ENCODE measurements around the gene NHEJ1. TPM values are rescaled to one million over a fixed set of nuclear protein-coding genes. Genes with fewer than 3 reads are reported as not detected.

The NHEJ1 gene
- total RNA-seq, 1 donor from 2014 or later, result 19.6 TPM

DNA sequence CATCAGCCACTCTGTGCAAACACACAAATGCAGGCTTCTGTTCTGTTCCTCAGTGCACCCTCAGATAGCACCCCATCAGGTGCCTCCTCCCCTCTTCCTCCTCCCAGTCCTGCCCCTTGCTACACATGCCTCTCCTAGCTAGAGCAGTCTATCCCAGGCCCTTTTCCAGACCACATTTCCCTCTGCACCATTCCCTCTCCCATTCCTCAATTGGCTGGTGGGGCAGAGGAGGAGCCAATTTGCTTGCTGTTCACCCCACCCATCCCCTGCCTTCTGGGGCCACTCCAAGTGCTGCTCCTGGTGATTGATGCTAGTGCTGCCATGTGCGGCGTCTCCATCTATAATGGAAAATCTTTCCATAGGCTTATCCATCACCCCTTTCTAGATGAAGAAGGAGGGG lies 124.7 kb downstream of the NHEJ1 start:
- DNase-seq (ENCODE audit: extremely low spot score, unreplicated experiment), result no peak
- H3K9me3 Mint-ChIP-seq, result no peaks in the 10 kb centered on the region
- TF ChIP-seq, protein P1, sequence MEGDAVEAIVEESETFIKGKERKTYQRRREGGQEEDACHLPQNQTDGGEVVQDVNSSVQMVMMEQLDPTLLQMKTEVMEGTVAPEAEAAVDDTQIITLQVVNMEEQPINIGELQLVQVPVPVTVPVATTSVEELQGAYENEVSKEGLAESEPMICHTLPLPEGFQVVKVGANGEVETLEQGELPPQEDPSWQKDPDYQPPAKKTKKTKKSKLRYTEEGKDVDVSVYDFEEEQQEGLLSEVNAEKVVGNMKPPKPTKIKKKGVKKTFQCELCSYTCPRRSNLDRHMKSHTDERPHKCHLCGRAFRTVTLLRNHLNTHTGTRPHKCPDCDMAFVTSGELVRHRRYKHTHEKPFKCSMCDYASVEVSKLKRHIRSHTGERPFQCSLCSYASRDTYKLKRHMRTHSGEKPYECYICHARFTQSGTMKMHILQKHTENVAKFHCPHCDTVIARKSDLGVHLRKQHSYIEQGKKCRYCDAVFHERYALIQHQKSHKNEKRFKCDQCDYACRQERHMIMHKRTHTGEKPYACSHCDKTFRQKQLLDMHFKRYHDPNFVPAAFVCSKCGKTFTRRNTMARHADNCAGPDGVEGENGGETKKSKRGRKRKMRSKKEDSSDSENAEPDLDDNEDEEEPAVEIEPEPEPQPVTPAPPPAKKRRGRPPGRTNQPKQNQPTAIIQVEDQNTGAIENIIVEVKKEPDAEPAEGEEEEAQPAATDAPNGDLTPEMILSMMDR (conservative IDR thresholded peaks at IDR 0.05), result no peak
- H3K27me3 Mint-ChIP-seq, result peaks cover 83% of the 10 kb centered on the region
- H3K4me3 Mint-ChIP-seq, result no peak overlapping the region
- no peaks in the 10 kb centered on the region for H3K36me3 Mint-ChIP-seq
- H3K4me1 Mint-ChIP-seq (ENCODE audit: unreplicated experiment), result peaks cover under 1% of the 10 kb centered on the region
- H3K27ac Mint-ChIP-seq, result no peak overlapping the region

DNA sequence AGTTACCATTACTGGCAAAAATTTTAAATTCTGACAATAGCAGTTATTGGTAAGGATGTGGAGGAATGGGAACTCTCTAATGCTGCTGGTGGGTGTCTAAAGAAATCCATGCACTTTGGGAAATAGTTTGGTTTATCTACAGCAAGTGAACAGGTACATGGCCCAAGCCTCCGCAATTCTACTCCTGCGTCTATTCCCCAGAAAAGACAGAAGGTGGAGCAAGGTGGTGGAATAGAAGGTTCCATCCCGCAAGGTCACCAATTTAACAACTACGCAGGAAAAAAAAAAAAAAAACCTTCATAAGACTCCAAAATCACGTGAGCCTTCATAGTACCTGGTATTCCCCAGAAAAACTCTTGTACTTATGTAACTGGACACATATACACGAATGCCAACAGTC lies 125.8 kb downstream of the NHEJ1 start:
- Mint-ChIP-seq H3K27ac (no peak overlapping the region), H3K36me3 (no peaks in the 10 kb centered on the region), H3K27me3 (peaks cover 74% of the 10 kb centered on the region)

DNA sequence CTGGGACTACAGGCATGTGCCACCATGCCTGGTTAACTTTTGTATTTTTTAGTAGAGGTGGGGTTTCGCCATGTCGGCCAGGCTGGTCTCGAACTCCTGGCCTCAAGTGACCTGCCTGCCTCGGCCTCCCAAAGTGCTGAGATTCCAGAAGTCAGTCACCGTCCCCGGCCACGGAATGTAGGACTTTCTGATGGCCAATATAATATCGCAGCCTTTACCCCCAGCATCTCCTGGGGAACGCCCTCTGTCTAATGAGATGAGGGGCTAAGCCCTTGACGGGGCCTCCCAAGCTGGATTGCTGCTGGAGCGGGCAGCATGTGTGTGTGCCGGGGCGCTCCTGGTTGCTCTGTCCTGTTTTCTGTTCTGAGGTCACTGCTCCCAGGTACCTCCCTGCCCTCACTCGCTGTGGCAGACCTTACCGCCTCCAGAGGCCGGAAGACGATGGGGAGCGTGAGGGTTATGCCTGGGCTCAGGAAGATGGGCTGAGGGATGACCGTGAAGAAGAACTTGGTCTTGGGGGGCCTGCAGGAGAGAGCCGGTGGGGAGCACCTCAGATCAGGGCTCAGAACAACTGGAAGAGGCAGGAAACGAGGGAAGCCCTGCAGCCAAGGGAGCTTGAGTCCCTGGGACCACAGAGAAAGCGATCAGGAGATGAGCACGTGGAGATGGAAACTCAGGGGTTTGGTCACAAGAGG lies 128.4 kb downstream of the NHEJ1 start:
- TF ChIP-seq, protein P1 (conservative IDR thresholded peaks at IDR 0.05), result no peak
- no peak overlapping the region for H3K4me3 Mint-ChIP-seq
- no peaks in the 10 kb centered on the region for H3K4me1 Mint-ChIP-seq (ENCODE audit: unreplicated experiment)
- H3K36me3 Mint-ChIP-seq, result no peaks in the 10 kb centered on the region
- H3K27ac Mint-ChIP-seq, result no peak overlapping the region
- H3K27me3 Mint-ChIP-seq, result peaks cover 65% of the 10 kb centered on the region
- no peaks in the 10 kb centered on the region for H3K9me3 Mint-ChIP-seq
- no peak for DNase-seq (ENCODE audit: extremely low spot score, unreplicated experiment)

More for the DNA sequence above, 125.8 kb downstream of the NHEJ1 start:
- no peaks in the 10 kb centered on the region for H3K9me3 Mint-ChIP-seq
- DNase-seq (ENCODE audit: extremely low spot score, unreplicated experiment), result no peak
- TF ChIP-seq, protein P1 (conservative IDR thresholded peaks at IDR 0.05), result no peak
- H3K4me1 Mint-ChIP-seq (ENCODE audit: unreplicated experiment), result no peaks in the 10 kb centered on the region
- no peak overlapping the region for H3K4me3 Mint-ChIP-seq

DNA sequence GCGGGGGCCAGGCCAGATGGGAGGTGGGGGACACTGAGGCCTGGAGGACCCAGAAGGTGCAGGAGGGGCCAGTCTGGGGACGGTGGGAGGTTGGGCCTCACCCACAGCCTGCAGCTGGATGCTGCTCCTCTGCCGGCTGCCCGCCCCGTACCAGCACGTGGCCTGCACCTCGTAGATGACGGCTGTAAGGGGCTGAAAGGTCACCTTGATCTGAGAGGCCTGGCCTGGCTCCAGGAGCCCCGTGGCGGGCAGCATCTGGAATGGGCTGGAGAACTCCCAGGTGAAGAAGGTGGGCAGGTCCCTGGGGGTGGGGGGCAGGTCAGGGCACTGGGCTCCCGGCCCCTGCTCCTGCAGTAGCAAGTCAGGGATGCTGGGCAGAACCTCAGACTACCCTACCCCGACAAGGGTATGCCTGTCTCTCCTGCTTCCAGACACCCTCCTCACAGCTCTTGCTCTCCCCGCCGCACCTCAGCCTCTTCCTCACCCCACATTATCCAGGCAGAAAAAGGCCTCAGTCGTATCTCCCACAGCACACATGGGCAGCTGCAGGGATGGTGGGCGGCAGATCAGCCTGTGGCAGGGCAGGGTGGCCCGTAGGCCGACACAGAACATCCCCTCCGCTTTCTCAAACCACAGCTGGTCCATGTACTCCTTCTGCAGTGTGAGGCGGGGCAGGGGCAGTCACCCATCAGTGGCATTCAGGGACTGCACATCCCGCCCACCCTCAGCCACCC lies 129.4 kb downstream of the NHEJ1 start:
- H3K27ac Mint-ChIP-seq, result no peak overlapping the region
- no peak for DNase-seq (ENCODE audit: extremely low spot score, unreplicated experiment)
- no peaks in the 10 kb centered on the region for H3K9me3 Mint-ChIP-seq
- peaks cover 63% of the 10 kb centered on the region for H3K27me3 Mint-ChIP-seq
- TF ChIP-seq, protein P1 (conservative IDR thresholded peaks at IDR 0.05), result no peak
- no peak overlapping the region for H3K4me3 Mint-ChIP-seq
- H3K36me3 Mint-ChIP-seq, result no peaks in the 10 kb centered on the region
- no peaks in the 10 kb centered on the region for H3K4me1 Mint-ChIP-seq (ENCODE audit: unreplicated experiment)

DNA sequence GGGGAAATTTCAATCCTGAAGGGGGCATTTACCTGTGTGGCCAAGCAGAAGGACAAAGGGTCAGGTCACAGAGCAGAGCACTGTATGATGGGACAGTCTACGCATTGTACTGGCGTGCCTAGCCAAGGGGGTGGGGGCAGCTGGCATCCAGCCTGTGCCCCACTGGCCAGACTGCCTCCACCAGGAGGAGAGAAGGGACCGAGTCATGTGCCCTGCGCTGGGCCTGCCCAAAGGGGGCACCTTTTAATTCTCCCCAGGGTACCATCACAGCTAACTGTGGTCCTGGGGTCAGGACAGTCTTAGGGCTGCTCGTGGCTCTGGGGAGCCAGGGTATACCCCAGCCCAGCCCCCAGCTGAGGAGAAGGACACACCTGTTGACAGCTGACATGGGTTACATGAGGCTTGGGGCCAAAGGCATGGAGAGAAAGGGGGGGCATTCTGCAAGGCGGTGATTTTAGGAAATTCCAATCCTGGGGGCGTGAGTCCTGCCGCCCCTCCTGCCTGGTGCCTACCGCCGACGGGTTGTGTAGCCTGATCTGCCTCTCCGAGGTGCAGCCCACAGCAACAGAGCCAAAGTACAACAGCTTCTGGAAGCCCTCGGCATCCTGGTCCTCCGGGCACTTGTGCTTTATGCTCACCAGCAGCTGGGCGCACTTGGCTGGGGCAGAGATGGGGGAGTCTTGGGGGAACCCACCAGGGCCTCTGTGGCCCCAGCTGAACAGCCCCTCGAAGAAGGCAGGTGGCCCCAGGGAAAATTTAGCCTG lies 130.3 kb downstream of the NHEJ1 start:
- TF ChIP-seq, protein P1 (conservative IDR thresholded peaks at IDR 0.05), result no peak
- H3K4me1 Mint-ChIP-seq (ENCODE audit: unreplicated experiment), result no peaks in the 10 kb centered on the region
- H3K9me3 Mint-ChIP-seq, result no peaks in the 10 kb centered on the region
- H3K4me3 Mint-ChIP-seq, result no peak overlapping the region
- H3K27me3 Mint-ChIP-seq, result peaks cover 62% of the 10 kb centered on the region
- no peak for DNase-seq (ENCODE audit: extremely low spot score, unreplicated experiment)
- no peaks in the 10 kb centered on the region for H3K36me3 Mint-ChIP-seq
- no peak overlapping the region for H3K27ac Mint-ChIP-seq
